Heart left ventricle (tissue), 13 donors: ENCODE data around the gene HACE1.
A peak's percentile ranks its signal among the peaks of the same experiment; 100 is the strongest.

ENCODE experiments used
- POLR2A ChIP-seq, 2 donors: fragments of 450-650 bp; IDR thresholded peaks; one replicate each; pipeline ENCODE4 v1.6.1; 2017; ENCODE audit warnings: antibody characterized with exemption in 2 of 2, mild to moderate bottlenecking in 2 of 2, moderate library complexity in 2 of 2
- TF ChIP-seq, protein P1 (sequence below), 12 donors: fragments of 200-600 bp; sonication (generic) in 4 of 12; IDR thresholded peaks; one replicate each; pipeline versions ENCODE4 v1.5.0 to v1.8.0; 2018 to 2022; ENCODE audit warnings: antibody characterized with exemption in 12 of 12, mild to moderate bottlenecking in 5 of 12
- donor health status: ischemic (EF 13 %, LVEDD 7.1; RV severe dilation, severe dysfunction).
- donor health status: DM: no; HTN: yes; CAD: no.
- donor health status: DM: no; HTN: no; CAD: no.
- donor health status: ischemic (EF 25% LVEDD 6.9; RV normal size, moderate dysfunction).
- donor health status: ischemic (EF 25% LVEDD 5.7; RV mildly dilated, moderate dysfunction).
- donor health status: ischemic (EF 35%, LVEDD 5.7; RV mildly dilated, moderate dysfunction).
- donor health status: nonischemic (EF 11% LVEDD 7.7; RV severe dilation, severe dysfunction).
- donor health status: DM: yes; HTN: yes; CAD: no.
- donor health status: PGD.
- donor health status: ischemic (EF 29% LVEDD 5.4; RV normal size, mild dysfunction).
- donor health status: nonischemic (EF 23%, LVEDD 6.1; RV moderate dilation, normal function).

DNA sequence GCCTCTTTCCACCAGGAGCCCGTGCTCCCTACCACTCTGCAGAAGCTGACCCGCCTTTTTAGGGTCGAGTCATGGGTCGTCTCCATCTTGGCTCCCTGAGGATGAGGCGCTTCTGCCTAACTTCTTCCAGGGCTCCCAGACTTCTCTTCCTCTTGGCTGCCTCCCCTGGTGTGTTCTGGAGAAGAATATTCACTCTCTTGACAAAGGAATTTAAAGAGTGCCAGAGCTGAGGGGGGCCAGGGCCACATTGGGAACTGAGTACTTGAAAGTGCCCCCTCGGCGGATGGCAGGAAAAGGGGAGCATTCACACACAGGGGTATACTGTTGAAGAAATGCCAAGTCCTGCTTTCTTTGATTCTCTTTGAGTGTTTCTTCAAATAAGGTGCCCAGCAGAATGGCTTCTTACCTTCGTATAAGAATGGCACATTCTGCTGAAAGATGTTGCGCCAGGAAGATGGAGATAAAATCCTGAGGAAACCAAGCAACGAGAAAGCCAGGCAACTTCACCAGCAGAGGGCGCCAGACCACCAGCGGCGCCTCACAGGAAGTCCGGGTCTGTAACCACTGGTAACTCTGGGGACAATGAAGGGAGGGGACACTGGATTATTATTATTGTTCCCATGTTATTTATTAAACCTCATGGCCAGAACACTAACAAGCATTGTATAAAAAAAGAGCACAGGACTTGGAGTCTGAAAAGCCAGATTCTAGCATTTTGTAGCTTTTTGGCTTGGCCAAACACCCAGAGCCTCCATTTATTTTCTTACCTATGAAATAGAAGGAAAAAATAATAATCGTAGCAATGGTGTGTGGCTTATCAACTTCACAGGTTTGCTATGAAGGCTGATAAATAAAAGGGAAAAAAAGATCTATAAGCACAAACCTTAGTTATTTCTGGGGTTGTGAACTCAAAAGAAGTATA lies 176.7 kb downstream of the HACE1 start:
- TF ChIP-seq, protein P1, sequence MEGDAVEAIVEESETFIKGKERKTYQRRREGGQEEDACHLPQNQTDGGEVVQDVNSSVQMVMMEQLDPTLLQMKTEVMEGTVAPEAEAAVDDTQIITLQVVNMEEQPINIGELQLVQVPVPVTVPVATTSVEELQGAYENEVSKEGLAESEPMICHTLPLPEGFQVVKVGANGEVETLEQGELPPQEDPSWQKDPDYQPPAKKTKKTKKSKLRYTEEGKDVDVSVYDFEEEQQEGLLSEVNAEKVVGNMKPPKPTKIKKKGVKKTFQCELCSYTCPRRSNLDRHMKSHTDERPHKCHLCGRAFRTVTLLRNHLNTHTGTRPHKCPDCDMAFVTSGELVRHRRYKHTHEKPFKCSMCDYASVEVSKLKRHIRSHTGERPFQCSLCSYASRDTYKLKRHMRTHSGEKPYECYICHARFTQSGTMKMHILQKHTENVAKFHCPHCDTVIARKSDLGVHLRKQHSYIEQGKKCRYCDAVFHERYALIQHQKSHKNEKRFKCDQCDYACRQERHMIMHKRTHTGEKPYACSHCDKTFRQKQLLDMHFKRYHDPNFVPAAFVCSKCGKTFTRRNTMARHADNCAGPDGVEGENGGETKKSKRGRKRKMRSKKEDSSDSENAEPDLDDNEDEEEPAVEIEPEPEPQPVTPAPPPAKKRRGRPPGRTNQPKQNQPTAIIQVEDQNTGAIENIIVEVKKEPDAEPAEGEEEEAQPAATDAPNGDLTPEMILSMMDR (IDR thresholded peaks at IDR 0.05) = peak; percentile 46 to 88 (median 70)
- no peak for TF ChIP-seq POLR2A (IDR thresholded peaks at IDR 0.05)
